Measurements from ENCODE around the gene NRM.
"Not testable (repeated sequence)": the region's sequence is repeated elsewhere in the genome, so short reads cannot be mapped to it uniquely, and the experiment has no call there.

Gene NRM

DNA sequence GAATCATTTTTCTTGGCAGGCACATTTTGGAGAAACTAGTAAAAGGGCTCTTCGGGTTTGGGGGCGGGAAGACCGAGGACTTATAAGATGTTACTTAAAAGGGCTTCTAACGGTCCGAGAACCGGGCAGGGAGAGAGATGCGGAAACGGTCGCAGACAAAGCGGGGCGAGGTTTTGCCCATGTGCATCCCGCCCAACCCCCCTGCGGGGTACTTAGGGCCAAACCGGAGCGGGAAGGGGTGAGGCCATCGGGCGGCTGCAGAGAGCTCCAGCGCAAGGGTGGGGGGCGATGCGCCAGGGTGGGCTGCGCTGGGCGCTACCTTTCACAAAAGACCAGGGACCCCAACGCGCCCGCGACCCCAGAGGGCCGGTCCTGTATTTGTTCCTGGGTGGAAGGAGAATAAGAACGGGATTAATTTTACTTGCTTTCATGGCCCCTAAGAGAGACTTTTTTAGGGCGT, 30.0 kb upstream of the NRM start:
- DNase-seq (ENCODE audit: low read depth in 2 of 2), result peak in 1 of 2 donors; percentile 56

DNA sequence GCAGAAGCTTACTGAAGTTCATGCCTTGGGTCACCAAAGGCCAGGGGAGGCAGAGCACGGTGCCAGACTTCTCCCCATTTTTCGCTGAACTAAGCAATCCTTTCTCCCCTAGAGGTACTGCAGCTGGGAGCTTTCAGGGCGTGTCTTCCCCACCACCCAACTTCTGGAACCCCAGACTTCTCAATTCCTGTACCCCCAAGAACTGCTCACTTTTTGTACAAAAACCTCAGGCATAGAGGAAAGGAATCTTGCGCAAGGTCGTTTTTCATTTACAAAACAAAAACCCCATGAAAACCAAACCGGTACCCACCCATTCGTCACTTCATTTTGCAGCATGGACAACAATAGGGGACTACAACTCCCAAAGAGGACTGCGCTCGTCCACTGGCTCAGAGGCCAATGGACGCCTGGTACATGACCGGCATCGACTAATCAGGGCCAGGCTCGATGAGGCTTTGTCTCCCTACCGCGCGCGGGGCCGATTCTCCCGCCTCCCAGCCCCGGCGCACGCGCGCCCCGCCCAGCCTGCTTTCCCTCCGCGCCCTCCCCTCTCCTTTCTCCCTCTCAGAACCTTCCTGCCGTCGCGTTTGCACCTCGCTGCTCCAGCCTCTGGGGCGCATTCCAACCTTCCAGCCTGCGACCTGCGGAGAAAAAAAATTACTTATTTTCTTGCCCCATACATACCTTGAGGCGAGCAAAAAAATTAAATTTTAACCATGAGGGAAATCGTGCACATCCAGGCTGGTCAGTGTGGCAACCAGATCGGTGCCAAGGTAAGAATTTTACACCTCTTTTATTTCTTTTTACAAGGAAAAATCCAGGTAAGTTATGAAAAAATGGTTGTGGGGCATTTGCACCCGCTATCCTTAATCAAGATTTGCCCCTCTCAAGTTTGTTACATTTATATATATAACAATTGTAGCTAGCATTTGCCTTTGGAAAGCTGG, 29.3 kb upstream of the NRM start, which contains the start of gene TUBB:
Gene TUBB, plus strand, starts transcription at position 562 of the 947 bp plus-strand sequence. Its CDS starts 155 bp downstream, at position 717.
- peak; percentile 93 to 94 for DNase-seq (ENCODE audit: low read depth in 2 of 2)

DNA sequence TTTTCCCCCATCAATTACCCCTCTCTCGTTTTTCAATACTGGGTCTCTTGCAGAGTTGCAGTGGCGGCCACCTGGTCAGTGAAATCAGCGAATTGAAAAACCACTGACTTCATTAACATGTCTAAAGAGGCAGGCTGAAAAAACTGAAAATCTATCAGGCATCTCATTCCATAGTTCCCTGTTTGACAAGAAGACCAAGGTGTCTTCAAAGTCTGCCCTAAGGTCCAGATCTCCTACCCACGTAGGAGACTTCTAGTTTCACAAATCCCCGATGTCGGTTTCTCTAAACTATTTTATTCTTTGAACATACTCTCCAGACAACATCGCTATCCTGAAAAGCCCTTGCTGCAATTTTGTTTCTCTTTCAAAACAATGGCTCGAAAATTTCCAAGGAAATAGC, 28.6 kb upstream of the NRM start:
- no peak for DNase-seq (ENCODE audit: low read depth in 2 of 2)

DNA sequence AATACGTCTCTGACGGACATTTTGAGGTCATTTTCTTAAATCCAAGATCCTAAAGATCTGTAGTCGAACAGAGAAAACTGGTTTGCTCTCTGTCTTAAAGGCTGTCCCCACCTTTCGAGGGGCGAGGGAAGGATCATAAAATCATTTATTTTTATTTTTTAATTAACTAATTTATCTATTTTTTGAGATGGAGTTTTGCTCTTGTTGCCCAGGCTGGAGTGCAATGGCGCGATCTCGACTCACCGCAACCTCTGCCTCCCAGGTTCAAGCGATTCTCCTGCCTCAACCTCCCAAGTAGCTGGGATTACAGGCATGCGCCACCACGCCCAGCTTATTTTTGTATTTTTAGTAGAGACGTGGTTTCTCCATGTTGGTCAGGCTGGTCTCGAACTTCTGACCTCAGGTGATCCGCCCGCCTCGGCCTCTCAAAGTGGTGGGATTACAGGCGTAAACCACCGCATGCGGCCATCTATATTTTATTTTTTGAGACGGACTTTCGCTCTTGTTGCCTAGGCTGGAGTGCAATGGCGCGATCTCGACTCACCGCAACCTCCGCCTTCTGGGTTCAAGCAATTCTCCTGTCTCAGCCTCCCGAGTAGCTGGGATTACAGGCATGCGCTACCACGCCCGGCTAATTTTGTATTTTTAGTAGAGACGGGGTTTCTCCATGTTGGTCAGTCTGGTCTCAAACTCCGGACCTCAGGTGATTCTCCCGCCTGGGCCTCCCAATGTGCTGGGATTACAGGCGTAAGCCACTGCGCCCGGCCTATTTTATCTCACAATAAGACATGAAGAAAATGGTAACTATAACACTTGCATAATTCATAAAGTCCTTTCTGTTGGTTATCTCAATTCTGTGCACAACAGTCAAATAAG, 27.3 kb upstream of the NRM start:
- not testable (repeated sequence) for DNase-seq (ENCODE audit: low read depth in 2 of 2)

DNA sequence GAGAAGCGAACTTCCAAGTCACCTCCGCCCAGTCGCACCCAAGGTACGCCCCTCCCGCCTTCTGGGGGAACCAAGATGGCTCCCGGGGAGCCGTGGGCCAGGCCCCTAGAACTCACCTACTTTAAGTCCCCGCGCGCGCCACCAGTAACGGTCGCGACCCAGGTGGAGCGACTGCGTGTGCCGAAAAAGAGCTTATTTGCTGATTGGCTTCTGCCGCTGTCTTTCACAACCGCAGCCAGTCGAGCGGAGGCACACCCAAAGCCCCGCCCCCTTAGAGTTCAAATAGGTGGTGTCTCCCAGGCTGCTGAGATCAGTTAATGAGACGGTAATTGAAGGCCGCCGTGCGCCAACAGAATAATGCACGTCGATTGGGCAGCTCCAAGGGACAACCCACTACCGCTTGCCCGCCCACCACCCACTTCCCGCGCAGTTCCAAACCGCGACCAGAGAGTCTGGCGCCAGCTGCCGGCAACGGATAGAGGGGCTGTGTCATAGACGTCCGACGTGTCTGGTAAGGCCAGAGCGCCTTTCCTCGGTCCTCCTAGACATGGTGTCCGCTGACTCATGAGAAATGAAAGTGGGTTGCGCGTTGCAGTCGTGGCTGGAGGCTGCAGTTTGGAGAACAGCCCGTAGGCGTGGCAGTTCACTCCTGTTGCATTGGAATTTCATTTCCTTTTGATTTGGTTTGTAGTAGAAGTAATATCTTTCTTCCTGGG, 26.5 kb upstream of the NRM start, which contains the start of gene MDC1:
Gene MDC1, minus strand, starts transcription at position 153 of the 716 bp plus-strand sequence. CDS start 2,106 bp downstream, outside the sequence.
- DNase-seq (ENCODE audit: low read depth in 2 of 2), result peak; percentile 96 to 99

DNA sequence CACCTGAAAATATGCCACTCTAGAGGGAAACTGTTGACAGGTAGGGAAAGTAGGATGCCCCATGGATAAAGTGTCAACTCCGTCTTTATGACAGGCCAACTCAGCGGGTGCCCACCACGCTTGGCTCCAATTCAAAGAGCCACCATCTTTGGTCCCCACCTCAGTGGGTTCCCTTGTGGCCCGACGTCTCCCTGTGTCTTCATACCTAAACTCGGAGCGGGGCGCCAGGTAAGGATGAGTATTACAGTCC, 26.0 kb upstream of the NRM start:
- no peak for DNase-seq (ENCODE audit: low read depth in 2 of 2)

DNA sequence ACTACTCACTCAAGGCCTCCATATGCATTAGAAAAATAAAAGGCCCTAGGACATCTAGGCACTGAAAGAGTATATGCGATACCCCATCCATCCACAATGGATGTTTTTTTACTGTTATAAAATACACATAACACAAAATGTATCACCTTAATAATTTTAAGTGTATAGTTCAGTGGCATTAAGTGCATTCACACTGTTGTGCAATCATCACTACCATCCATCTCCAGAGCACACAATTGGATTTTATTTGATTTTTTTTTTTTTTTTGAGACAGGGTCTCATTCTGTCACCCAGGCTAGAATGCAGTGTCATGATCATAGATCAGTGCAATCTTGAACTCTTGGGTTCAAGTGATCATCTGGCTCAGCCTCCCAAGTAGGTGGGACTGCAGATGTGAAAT, 23.5 kb upstream of the NRM start:
- no peak for DNase-seq (ENCODE audit: low read depth in 2 of 2)

DNA sequence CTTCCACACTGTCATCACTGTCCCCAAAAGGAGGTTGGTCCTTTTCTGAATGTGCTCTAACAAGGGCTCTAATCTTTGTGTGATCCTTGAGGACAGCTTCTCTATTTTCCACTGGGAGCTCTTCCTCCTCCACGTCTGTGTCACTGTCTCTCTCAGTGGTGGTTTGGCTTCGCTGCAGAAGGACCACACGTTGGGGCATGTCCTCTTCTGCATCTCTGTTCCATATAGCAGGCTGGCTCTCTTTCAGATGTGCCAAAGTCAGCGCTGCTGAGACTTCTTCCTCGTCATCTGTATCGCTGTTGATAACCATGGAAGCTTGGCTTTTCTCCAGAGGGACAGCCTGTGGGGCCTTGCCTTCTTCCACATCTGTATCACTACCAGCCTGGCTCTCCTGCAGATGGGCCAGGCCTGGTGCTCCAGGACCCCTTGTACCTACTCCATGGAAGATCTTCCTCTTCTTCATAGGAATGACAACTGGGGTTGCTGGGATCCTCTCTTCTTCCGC, 21.7 kb upstream of the NRM start:
- DNase-seq (ENCODE audit: low read depth in 2 of 2), result no peak

DNA sequence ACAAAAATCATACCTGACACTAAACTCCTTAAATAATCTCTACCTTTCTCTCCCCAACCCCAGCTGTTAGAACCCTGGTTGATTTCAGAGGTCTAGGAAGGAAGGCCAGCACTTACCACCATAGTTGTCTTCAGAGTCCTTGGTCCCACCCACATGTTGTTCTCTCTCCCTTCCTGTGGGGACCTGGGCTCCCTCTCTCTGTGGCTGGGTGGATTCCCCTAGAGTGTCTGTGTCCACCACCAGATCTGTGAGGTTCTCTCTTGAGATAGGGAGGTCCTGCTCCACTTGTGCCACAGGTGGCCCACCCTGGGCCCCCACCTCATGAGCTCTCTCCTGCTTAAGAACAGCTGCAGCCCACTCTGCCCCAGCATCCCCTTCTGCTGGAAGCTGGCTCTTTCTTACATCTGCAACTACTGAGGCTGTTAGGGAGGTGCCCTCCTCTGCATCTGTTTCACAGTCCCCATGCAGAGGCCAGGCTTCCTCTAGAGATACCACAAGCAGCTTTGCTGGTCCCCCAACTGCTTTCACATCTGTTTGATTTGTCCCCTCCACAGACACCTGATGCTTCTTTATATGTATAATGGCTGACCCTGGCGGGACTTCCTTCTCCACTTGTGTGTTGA, 21.1 kb upstream of the NRM start:
- no peak for DNase-seq (ENCODE audit: low read depth in 2 of 2)

DNA sequence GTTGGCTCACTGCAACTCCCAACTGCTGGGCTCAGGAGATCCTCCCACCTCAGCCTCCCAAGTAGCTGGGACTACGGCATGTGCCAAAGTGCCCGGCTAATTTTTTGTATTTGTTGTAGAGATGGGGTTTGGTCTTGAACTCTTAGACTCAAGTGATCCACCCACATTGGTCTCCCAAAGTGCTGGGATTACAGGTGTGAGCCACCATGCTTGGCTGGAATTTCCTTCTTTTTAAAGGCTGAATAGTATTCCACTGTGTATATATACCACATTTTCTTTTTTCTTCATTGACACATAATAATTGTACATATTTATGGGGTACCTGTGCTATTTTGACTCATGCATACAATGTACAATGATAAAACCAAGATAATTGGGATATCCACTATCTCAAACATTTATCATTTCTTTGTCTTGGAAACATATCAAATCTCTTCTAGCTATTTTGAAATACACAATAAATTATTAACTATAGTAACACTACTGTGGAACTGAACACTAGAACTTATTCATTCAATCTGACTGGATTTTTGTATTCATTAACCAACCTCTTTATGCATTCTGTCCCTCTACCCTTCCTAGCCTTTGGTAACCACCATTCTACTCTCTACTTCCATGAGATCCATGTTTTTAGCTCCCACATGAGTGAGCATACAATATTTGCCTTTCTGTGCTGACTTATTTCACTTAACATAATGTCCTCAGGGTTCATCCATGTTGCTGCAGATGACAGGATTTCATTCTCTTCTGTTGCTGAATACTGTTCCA, 18.5 kb upstream of the NRM start:
- DNase-seq (ENCODE audit: low read depth in 2 of 2), result no peak

DNA sequence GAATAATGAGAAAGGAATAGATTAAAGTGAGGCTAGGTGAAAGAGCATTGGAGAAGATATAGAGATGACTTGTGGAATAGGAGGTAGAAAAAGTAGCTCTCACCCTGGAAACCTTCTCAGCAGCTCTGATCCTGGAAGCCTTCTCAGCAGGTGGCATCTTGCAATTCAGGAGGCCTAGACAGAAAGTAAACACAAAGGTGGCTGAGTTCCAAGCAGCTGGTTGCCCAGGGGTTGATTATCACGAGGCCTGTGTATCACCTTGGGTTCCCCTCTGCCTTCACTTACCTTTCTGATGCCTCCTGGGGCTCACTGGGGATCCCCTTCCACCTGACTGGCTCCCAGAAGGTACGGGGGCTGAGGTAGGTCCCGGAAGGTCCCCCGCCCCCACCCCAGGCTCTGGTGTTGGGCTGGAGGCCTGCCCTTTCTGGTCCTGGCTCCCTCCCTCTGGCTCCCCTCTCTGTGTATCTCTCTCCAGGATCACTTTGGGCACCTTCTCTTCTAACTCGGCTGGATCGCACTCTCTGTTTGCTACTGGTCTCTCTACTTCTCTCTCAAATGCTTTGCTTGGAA, 16.6 kb upstream of the NRM start:
- DNase-seq (ENCODE audit: low read depth in 2 of 2), result no peak

DNA sequence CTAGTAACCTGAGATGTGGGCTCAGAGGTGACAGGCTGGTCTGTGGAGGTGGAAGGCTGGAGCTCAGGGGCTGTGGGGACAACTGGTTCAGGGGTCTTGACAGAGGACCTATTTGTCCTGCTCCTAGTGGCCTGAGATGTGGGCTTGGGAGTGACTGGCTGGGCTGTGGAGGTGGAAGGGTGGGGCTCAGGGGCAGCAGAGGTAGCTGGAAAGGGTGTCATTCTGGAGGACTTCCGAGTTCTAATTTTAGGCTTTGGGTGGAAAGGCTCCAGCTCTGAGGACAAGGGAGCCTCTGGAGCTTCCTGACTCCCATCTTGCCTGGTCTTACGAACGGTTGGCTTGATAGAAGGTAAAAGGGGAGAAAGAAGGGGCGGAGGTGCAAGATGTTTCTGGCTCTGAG, 14.8 kb upstream of the NRM start:
- no peak for DNase-seq (ENCODE audit: low read depth in 2 of 2)

DNA sequence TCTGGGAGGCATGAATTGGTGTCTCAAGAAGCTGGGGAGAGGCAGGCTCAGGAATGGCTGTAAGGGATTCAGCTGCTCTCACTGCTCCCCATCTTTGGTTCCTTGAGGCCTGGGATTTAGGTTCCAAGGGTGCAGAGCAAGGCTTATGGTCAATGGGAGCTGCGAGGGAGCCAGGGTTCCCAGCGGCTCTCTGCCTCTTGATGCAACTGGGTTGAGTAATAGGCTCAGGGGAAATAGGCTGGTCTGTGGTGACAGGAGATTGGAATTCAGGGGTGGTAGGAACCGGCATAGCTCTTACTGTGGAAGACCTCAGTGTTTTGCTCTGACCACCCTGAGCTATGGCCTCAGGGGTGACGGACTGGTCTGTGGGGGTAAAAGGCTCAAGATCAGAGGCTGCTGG, 13.0 kb upstream of the NRM start:
- DNase-seq (ENCODE audit: low read depth in 2 of 2), result no peak

DNA sequence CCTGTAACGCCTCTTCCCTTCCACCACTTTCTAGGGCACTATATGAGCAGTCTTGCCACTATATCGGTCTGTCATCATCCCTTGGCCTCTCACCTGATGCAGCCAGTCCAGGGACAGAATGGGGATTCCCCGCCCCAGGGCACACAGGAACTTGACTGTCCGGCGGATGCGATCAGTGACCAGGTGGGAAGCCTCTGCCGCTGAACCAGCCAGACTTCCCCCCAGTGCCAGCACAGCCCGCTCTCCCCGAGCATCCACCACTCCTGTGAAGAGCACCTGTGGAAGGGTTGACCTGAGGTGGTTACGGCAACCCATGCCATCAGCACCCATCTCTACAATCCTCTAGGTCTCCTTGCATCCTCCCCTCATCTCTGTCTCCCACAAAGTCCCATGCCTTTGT, 12.2 kb upstream of the NRM start:
- no peak for DNase-seq (ENCODE audit: low read depth in 2 of 2)

DNA sequence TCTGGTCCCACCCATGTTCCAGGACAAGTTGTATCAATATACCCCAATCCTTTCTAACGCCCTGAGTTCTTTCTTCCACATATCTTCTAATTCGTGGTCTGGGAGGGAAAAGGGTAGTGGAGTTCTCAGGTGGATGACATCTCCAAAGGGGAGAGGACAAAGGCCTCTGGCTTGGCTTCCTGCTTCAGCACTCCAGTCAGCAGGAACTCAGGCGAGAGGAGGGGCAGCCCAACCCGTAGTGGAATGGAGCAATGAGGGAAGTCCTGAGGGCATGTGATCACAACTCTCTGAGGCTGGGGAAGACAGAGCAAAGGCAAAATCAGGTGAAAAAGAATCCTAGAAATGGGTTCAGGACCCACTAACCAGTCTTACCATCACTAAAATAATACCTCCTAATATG, 9.6 kb upstream of the NRM start:
- DNase-seq (ENCODE audit: low read depth in 2 of 2), result no peak

DNA sequence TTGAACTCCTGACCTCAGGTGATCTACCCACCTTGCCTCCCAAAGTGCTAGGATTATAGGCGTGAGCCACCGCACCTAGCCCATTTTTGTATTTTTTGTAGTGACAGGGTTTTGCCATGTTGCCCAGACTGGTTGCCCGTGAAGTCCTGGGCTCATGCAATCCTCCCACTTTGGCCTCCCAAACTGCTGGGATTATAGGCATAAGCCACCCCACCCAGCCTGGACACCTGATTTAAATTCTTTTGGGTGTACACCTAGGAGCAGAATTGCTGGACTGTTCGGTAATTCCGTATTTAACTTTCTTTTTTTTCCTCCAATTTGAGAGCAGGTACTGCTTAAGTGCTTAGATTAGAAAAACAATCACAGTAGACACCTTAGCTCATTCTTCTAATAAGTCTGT, 5.6 kb upstream of the NRM start:
- no peak for DNase-seq (ENCODE audit: low read depth in 2 of 2)

DNA sequence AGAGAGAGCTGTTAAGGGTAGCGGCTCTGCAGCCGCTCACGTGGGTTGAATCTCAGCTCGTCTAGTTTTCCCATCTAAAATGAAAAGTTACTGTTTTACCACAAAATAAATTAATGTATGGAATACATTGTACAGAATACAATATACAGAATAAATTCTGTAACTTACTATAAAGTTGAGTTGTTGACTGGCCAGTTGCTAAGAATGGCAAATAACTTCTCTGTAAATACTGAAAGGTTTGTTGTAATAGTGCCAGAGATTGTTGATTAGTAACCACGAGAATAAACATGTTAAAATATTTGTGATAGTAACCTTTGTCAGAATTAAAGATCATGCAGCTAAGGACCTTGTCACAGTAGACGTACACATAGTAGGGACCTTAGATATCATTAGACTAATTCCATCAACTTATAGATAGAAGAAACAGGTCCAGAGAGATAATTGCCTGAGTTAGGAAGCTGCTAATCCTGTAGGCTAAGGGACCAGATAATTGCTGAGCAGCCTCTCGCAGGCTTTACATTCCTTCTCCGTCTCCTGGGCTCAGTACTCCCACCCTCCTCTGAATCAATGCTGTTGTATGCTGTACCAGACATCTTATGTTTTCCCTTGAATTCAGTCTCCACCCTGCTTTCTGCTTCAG, 544 bp upstream of the NRM start:
- DNase-seq (ENCODE audit: low read depth in 2 of 2), result no peak

DNA sequence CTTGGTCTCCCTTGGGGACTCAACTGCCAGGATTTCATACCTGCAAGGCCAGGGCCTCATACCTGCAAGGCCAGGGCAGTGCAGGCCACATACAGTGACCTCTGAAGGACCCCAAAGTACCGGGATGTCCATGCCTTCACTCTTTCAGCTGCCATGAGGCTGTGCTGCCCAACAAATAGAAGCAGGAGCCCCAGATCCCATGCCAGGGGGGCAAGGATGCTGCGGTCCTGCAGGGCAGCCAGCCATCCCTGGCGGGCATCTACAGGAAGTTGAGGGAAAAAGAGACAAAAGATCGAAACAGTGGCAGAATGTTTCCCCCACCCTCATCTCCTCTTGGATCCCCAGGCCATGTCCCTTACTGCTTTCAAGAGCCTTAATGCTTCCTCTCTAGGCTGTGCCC, 799 bp downstream of the NRM start:
- no peak for DNase-seq (ENCODE audit: low read depth in 2 of 2)

DNA sequence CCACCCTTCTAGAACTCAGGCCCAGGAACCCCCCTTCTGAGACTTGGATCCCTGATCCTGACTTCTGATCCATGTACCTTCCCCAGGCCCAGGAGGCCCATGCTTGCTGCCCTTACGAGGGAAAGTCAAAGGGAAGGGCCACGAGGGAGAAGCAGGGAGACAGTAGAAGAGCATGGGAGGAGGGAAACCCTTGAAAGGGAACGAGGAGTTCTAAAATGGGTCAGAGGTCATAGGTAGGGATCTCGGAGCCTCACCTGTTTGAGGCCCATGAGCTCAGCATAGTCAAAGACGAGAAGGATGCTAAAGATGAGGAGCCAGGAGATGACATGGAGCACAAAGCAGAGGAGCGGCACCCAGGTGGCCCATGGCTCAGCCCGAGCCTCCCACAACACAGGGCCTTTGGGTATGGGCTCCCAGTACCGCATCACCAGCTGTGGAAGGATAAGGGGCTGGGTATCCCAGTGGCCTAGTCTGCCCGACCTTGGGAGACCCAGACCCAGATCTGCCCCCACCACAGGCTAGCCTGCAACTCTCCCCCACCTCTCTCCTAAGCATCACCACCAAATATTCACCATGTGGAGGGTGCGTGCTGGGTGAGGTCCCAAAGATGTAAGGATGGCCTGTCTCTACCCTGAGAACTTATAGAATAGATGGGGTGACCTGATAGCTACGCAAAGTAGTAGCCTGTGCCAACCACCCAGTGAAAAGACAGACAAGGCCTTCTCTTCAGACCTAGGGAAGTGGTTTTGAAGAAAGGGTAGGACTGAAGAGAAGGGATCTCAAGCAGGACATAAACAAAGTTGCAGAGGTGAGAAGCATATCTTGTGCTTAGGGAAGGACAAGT, 1.5 kb downstream of the NRM start:
- no peak for DNase-seq (ENCODE audit: low read depth in 2 of 2)

All from stimulated activated CD4-positive, alpha-beta T cell treated with anti-CD3 and anti-CD28 coated beads, Interleukin-4, amount 100 ng/mL, for 48 hours (primary cell).